ENCODE results near the gene NF1.
"Not testable (repeated sequence)": the region's sequence is repeated elsewhere in the genome, so short reads cannot be mapped to it uniquely, and the experiment has no call there.

Gene NF1

GRCh38 chr17:31379597-31380205 lies 284.9 kb downstream of the NF1 start:
- peak in 1 of 51 donors; percentile 18 for DNase-seq

- DNase-seq, result no peak
These were observed 286.4 kb downstream of the NF1 start for GRCh38 chr17:31381165-31381668.

GRCh38 chr17:31382668-31383275 lies 288.0 kb downstream of the NF1 start:
- DNase-seq, result not testable (repeated sequence)

- not testable (repeated sequence) for DNase-seq
These were observed 288.7 kb downstream of the NF1 start for GRCh38 chr17:31383488-31383887.

GRCh38 chr17:31385428-31386285 lies 290.9 kb downstream of the NF1 start:
- no peak for DNase-seq

- no peak for DNase-seq
These were observed 291.8 kb downstream of the NF1 start for GRCh38 chr17:31386542-31387075.

DNA sequence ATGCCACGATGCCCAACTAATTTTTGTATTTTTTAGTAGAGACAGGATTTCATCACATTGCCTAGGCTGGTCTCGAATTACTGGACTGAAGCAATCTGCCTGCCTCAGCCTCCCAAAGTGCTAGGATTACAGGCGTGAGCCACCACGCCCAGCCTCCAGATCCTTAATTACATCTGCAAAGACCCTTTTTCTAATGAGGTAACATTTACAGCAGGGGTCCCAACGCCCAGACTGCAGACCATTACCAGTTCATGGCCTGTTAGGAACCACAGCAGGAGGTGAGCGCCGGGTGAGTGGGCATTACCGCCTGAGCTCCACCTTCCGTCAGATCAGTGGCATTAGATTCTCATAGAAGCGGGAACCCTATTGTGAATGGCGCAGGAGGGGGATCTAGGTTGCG lies 292.7 kb downstream of the NF1 start:
- no peak for DNase-seq

DNA sequence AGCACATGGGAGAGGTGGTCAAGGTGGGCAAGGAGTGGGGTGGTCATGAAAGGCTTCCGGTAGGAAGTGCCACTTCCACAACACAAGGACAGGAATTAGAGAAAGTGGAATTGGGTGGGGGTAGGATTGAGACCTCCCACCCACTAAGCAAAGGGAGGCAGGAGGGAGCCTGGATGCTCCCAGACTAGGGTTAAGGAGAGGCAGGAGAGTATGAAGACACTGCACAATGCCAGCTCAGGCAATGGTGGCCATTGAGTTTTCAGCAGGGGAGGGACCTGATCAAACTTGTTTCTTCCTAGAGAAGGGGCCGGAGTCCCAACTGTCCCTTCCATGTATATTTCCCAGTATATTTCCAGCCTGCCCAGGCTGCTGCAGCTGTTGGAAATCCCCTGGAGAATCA lies 293.6 kb downstream of the NF1 start:
- DNase-seq, result no peak

- DNase-seq, result peak in 32 of 51 donors; percentile 12 to 68 (median 35)
These were observed 294.2 kb downstream of the NF1 start for GRCh38 chr17:31388770-31389656.

GRCh38 chr17:31389657-31390381 lies 295.0 kb downstream of the NF1 start:
- no peak for DNase-seq

DNA sequence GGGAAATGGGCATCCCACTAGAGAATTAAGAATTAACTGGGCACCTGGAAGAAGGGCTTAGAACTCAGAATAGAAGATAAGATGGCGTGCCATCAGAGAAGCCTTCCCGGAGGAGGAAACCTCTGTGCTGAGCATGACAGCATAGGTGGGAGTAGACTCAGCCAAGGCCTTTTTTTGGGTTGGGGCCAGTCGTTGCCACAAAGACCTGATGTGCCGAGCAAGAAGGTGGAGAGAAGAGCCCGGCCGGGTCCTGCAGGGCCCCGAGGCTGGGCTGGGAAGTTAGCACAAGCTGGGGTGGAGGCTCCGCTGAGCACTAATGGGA lies 295.6 kb downstream of the NF1 start:
- no peak for DNase-seq

DNA sequence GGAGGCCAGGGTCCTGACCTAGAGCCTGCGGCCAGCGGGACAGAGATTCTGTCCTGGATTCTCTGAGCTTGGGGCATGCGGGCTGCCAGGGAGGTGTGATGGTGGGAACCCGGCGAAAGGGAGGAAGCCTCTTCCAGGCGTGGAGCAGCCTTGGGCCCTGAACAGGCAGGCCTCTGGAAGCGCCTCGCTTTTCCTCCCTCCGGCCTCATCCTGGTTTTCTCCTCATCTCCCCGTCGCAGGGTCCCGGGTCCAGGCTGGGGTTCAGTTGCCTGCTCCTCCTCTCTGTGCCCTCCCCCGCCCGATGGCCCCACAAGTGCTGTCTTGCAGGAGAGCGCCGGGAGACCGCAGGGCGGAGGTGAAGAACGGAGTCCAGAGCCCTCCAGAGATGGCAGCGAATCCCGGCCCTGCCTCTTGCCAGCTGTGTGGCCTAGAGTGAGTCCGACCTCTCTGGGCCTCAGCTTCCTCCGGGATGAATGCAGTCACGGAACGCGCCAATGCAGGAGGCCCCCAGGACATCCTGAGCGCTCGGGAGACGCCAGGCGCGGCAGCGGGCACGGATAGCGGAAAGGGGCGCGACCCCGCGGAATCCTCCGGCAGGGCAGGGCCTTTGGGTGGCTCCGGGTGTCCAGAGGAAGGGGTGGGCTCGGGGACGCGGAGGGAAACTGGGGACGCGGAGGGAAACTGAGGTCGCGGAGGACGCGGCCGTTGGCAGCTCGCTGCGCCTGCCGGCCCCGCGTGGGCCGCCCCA lies 296.1 kb downstream of the NF1 start:
- peak in 6 of 51 donors; percentile 30 to 56 (median 41) for DNase-seq

DNA sequence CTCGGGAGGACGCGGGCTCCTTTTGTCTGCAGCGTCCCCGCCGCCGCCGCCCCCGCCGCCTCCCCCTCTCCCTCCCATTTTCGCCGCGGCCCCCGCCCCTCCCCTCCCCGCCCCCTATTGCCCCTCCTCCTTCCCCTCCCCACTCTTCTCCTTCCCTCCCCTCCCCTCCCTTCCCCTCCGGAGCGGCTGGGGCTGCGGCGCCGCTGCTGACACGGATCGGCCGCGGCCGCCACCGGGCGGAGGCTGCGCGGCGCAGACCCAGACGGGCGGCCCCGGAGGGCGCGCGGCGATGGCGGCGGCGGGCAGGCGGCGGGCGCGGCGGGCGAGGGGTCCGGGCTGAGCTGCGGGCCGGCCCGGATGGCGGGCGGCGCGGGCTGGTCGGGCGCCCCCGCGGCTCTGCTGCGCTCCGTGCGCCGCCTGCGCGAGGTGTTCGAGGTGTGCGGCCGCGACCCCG lies 296.7 kb downstream of the NF1 start, which contains the start of gene RAB11FIP4:
TSS of gene RAB11FIP4 (plus strand) at position 180 of the 454 bp plus-strand sequence. CDS start at position 358, 178 bp downstream.
- DNase-seq, result peak in 20 of 51 donors; percentile 15 to 62 (median 42)

- peak in 20 of 51 donors; percentile 20 to 61 (median 36) for DNase-seq
These were observed 297.5 kb downstream of the NF1 start for GRCh38 chr17:31392002-31392855.

- peak in 6 of 51 donors; percentile 18 to 59 (median 34) for DNase-seq
These were observed 298.3 kb downstream of the NF1 start for GRCh38 chr17:31392856-31393748.

DNA sequence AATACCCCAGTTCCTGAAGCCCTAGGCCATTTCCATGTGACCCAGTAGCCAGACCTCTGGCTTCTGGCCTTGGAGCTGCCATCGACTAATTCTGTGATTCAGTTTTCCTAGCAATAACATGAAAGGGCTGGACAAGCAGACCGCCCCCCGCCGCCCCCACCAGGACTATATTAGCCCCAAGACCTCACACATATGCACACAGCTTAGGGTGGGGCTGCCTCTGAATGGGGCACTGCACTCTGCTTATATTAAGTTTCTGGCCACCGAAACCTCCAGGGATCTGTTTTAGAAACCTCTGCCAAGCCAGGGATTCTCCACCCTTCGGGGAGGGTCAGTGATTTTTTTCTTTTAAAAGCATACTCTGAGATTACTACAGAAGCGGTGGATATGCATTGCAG lies 299.0 kb downstream of the NF1 start:
- no peak for DNase-seq

GRCh38 chr17:31394544-31394943 lies 299.8 kb downstream of the NF1 start:
- DNase-seq, result peak in 24 of 51 donors; percentile 12 to 67 (median 44)
